Neural crest cell (in vitro differentiated cells): ENCODE results near the gene USP53. TPM values are rescaled to one million over a fixed set of nuclear protein-coding genes. Genes with fewer than 3 reads are reported as not detected.
A peak's percentile ranks its signal among the peaks of the same experiment; 100 is the strongest.

Experiments
- DNase-seq: peaks from one replicate; pipeline ENCODE4 v3.0.0; 2021; ENCODE audit warnings: low read depth, mixed read lengths, low spot score
- H3K27ac Mint-ChIP-seq: one replicate; pipeline ENCODE4 v1.8.0; 2021; ENCODE audit warnings: mild to moderate bottlenecking, mixed read lengths; ENCODE audit not compliant: unreplicated experiment
- H3K27me3 Mint-ChIP-seq: 2 replicates; pipeline ENCODE4 v1.8.0; 2021; ENCODE audit warnings: low read depth, mild to moderate bottlenecking, mixed read lengths
- H3K36me3 Mint-ChIP-seq: 2 replicates; pipeline ENCODE4 v1.8.0; 2021; ENCODE audit warnings: low read depth, mild to moderate bottlenecking, mixed read lengths
- H3K4me1 Mint-ChIP-seq: 2 replicates; pipeline ENCODE4 v1.8.0; 2021; ENCODE audit warnings: mixed read lengths
- H3K4me3 Mint-ChIP-seq: one replicate; pipeline ENCODE4 v1.8.0; 2021; ENCODE audit warnings: mild to moderate bottlenecking, mixed read lengths
- H3K9me3 Mint-ChIP-seq: 2 replicates; pipeline ENCODE4 v1.8.0; 2021; ENCODE audit warnings: mixed read lengths
- total RNA-seq: library from RNA; stranded (reverse); gene quantifications from 2 replicates; pipeline ENCODE4 v1.2.1, GENCODE V29; 2021
- TF ChIP-seq, protein P1 (sequence below): fragments of 200-600 bp; sonication (generic); conservative IDR thresholded peaks from 2 replicates; pipeline ENCODE4 v1.5.0; 2021; ENCODE audit warnings: antibody characterized with exemption, mild to moderate bottlenecking

USP53 gene
- total RNA-seq, 1 donor from 2014 or later: 6.4 TPM

- H3K36me3 Mint-ChIP-seq: peaks cover 18% of the 10 kb centered on the region
- no peak overlapping the region for H3K27ac Mint-ChIP-seq
- H3K27me3 Mint-ChIP-seq: no peaks in the 10 kb centered on the region
- H3K4me1 Mint-ChIP-seq: peaks cover 29% of the 10 kb centered on the region
- H3K4me3 Mint-ChIP-seq: peak overlapping the region; percentile 99
- TF ChIP-seq, protein P1, sequence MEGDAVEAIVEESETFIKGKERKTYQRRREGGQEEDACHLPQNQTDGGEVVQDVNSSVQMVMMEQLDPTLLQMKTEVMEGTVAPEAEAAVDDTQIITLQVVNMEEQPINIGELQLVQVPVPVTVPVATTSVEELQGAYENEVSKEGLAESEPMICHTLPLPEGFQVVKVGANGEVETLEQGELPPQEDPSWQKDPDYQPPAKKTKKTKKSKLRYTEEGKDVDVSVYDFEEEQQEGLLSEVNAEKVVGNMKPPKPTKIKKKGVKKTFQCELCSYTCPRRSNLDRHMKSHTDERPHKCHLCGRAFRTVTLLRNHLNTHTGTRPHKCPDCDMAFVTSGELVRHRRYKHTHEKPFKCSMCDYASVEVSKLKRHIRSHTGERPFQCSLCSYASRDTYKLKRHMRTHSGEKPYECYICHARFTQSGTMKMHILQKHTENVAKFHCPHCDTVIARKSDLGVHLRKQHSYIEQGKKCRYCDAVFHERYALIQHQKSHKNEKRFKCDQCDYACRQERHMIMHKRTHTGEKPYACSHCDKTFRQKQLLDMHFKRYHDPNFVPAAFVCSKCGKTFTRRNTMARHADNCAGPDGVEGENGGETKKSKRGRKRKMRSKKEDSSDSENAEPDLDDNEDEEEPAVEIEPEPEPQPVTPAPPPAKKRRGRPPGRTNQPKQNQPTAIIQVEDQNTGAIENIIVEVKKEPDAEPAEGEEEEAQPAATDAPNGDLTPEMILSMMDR: no peak
- DNase-seq: no peak
- H3K9me3 Mint-ChIP-seq: peaks cover 6% of the 10 kb centered on the region
Observed at GRCh38 chr4:119297795-119298194, 85.3 kb downstream of the USP53 start.

GRCh38 chr4:119299260-119299671 lies 86.8 kb downstream of the USP53 start:
- peaks cover 29% of the 10 kb centered on the region for H3K4me1 Mint-ChIP-seq
- DNase-seq: no peak
- TF ChIP-seq, protein P1: no peak
- H3K27me3 Mint-ChIP-seq: no peaks in the 10 kb centered on the region
- peaks cover 6% of the 10 kb centered on the region for H3K9me3 Mint-ChIP-seq
- H3K4me3 Mint-ChIP-seq: peak overlapping the region; percentile 99
- H3K36me3 Mint-ChIP-seq: peaks cover 18% of the 10 kb centered on the region
- peak overlapping the region; percentile 93 for H3K27ac Mint-ChIP-seq

DNA sequence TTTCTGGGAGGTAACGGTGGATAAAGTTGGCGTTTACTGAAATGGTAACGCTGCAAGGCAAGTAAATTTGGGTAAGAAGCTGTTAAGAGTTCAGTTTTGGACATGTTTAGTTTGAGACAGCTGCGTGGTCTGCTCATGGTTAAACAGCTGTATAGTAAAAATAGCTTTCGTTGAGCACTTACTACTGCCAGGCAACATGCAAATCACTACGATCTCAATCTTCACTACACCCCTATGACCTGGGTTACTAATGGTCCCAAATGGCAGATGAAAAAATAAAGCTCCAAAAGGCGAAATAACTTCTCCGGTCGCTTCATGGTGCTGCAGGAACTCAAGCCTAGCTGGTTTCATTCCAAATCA lies 87.2 kb downstream of the USP53 start:
- H3K4me1 Mint-ChIP-seq: peaks cover 29% of the 10 kb centered on the region
- no peak for DNase-seq
- H3K4me3 Mint-ChIP-seq: peak overlapping the region; percentile 99
- TF ChIP-seq, protein P1: no peak
- peaks cover 18% of the 10 kb centered on the region for H3K36me3 Mint-ChIP-seq
- H3K27ac Mint-ChIP-seq: peak overlapping the region; percentile 93
- no peaks in the 10 kb centered on the region for H3K27me3 Mint-ChIP-seq
- H3K9me3 Mint-ChIP-seq: peaks cover 6% of the 10 kb centered on the region

- Mint-ChIP-seq H3K4me3 (peak overlapping the region; percentile 99), H3K27ac (peak overlapping the region; percentile 93)
Observed at GRCh38 chr4:119300101-119300978, 87.8 kb downstream of the USP53 start.

DNA sequence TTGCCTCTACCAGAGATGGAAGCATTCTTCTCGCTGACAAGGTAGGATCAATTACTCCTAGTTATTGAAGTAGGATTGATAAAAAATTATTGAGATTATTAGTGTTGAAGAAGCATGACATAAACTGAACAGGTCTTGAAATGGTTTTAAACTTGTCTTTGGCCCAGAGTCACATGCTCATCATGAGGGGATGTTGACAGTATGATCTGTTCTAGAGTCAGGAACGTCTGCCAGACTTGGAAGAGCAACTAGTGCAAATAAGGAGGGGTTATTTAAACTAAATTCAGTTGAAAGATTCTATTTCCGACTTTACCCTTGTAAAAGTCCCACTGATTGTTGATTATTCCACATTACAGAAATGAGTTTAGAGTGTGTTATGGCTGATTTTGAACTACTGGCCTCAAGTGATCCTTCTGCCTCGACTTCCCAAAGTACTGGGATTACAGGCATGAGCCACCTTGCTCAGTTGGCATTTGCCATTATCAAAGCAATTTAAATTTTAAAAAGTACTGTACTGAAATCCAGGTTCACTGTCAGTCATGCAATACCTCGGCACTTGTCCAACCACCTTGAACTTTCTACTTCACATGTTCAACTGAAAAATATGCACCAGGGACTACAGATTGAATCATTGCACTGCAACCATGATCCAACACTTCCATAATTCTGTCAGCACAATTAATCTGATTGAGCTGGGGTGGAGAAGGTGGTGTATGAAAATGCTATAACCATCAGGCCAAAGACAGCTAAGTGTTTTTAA lies 89.7 kb downstream of the USP53 start:
- Mint-ChIP-seq H3K4me3 (peak overlapping the region; percentile 99), H3K9me3 (peaks cover 3% of the 10 kb centered on the region)

More at GRCh38 chr4:119300101-119300978, 87.8 kb downstream of the USP53 start:
- TF ChIP-seq, protein P1: peak; percentile 45
- peaks cover 29% of the 10 kb centered on the region for H3K4me1 Mint-ChIP-seq
- no peaks in the 10 kb centered on the region for H3K27me3 Mint-ChIP-seq
- peak; percentile 85 for DNase-seq
- H3K36me3 Mint-ChIP-seq: peaks cover 18% of the 10 kb centered on the region
- H3K9me3 Mint-ChIP-seq: peaks cover 6% of the 10 kb centered on the region

More for the DNA sequence above, 89.7 kb downstream of the USP53 start:
- Mint-ChIP-seq H3K4me1 (peaks cover 29% of the 10 kb centered on the region), H3K36me3 (peaks cover 11% of the 10 kb centered on the region), H3K27me3 (no peaks in the 10 kb centered on the region), H3K27ac (no peak overlapping the region)
- TF ChIP-seq, protein P1: no peak
- no peak for DNase-seq
